ENCODE data around the gene GALNT13.

The GALNT13 gene

DNA sequence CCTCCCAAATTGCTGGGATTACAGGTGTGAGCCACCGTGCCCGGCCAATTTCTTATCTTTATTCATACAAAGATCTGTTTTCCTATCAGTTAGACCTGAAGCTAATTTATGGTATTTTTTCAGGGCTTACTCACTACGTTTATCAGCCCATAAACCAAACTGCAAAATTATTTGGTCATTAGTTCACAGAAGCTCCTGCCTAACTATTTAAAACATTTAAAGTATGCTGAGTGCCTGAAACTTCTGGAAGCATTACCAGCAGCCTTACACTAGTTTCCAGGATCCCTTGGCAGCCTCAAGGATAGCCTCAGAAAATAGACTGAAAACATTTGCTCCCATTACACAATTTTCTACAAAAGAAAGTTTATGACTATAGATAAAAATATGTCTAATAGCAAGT is 68.8 kb downstream of the GALNT13 start:
- Histone ChIP-seq H4K8ac (ENCODE audit: low read depth, low read length) (no peak overlapping the region), H3K36me3 (replicated peaks in 1 of 2; ENCODE audit: control insufficient read depth in 2 of 2, insufficient read depth in 2 of 2, low read length in 2 of 2) (no peaks in the 10 kb centered on the region), H2BK120ac (ENCODE audit: low read depth, low read length) (no peak overlapping the region), H2BK12ac (ENCODE audit: low read length) (no peak overlapping the region), H2AFZ (ENCODE audit: low read length) (no peak overlapping the region), H3K18ac (ENCODE audit: low read length) (no peak overlapping the region), H2BK15ac (ENCODE audit: low read length) (no peak overlapping the region), H2AK5ac (ENCODE audit: low read depth, low read length) (no peak overlapping the region), H3K4me2 (ENCODE audit: insufficient read depth, low read length, poor library complexity, severe bottlenecking) (no peak overlapping the region), H3K79me1 (ENCODE audit: low read depth, low read length) (no peaks in the 10 kb centered on the region), H3K14ac (ENCODE audit: low read length) (no peak overlapping the region), H3K4ac (ENCODE audit: low read length) (no peak overlapping the region), H3K9ac (ENCODE audit: low read depth, low read length, poor library complexity) (no peak overlapping the region), H2BK5ac (ENCODE audit: low read length) (no peak overlapping the region), H3K4me3 (ENCODE audit: low read length in 2 of 2) (no peak overlapping the region), H3K9me3 (replicated peaks in 1 of 2; ENCODE audit: control insufficient read depth in 2 of 2, insufficient read depth in 1 of 2, low read depth in 1 of 2, low read length in 2 of 2) (no peaks in the 10 kb centered on the region), H4K91ac (ENCODE audit: low read depth, low read length, poor library complexity) (no peak overlapping the region), H3K27ac (replicated peaks; ENCODE audit: low read length) (no peak overlapping the region), H3K23ac (ENCODE audit: low read depth, low read length, poor library complexity) (no peak overlapping the region), H3K27me3 (ENCODE audit: control insufficient read depth in 3 of 3, insufficient read depth in 3 of 3, low read depth in 1 of 3, low read length in 3 of 3) (no peaks in the 10 kb centered on the region), H3K4me1 (ENCODE audit: control insufficient read depth in 2 of 2, insufficient read depth in 1 of 2, low read depth in 1 of 2, low read length in 2 of 2) (no peaks in the 10 kb centered on the region)
- no peak for DNase-seq (ENCODE audit: low spot score)
- WGBS, 2 donors (ENCODE audit: extremely low coverage in 2 of 2, insufficient read length in 2 of 2, insufficient replicate concordance in 1 of 2): no CpG with 5 or more reads among the region's 3 CpGs

DNA sequence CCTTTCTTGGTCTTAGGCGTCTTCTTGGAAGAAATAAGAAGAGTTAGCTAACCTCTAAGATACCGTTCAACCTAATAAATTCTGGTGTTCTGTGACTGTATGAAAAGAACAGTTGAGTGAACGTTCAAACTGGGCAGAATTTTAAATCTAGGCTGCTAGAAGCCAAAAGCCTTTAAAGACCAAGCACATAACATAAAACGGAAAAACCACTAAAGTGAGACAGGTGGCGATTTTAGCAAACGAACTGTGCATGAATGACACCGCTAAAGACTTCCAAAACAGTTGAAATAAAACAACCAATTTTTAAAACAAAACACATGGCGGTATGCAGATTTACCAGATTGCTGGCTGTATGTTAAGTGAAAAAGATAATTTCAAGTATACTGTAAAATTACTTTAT is 73.1 kb downstream of the GALNT13 start:
- Histone ChIP-seq H3K27me3 (ENCODE audit: control insufficient read depth in 3 of 3, insufficient read depth in 3 of 3, low read depth in 1 of 3, low read length in 3 of 3) (no peaks in the 10 kb centered on the region), H3K18ac (ENCODE audit: low read length) (no peak overlapping the region), H2BK5ac (ENCODE audit: low read length) (no peak overlapping the region), H3K14ac (ENCODE audit: low read length) (no peak overlapping the region), H3K9me3 (replicated peaks in 1 of 2; ENCODE audit: control insufficient read depth in 2 of 2, insufficient read depth in 1 of 2, low read depth in 1 of 2, low read length in 2 of 2) (no peaks in the 10 kb centered on the region), H3K4me3 (ENCODE audit: low read length in 2 of 2) (no peak overlapping the region), H3K4me1 (ENCODE audit: control insufficient read depth in 2 of 2, insufficient read depth in 1 of 2, low read depth in 1 of 2, low read length in 2 of 2) (no peaks in the 10 kb centered on the region), H4K91ac (ENCODE audit: low read depth, low read length, poor library complexity) (no peak overlapping the region), H3K27ac (replicated peaks; ENCODE audit: low read length) (no peak overlapping the region), H3K4ac (ENCODE audit: low read length) (no peak overlapping the region), H2BK120ac (ENCODE audit: low read depth, low read length) (no peak overlapping the region), H2BK15ac (ENCODE audit: low read length) (no peak overlapping the region), H3K4me2 (ENCODE audit: insufficient read depth, low read length, poor library complexity, severe bottlenecking) (no peak overlapping the region), H3K79me1 (ENCODE audit: low read depth, low read length) (no peaks in the 10 kb centered on the region), H2BK12ac (ENCODE audit: low read length) (no peak overlapping the region), H2AFZ (ENCODE audit: low read length) (no peak overlapping the region), H3K9ac (ENCODE audit: low read depth, low read length, poor library complexity) (no peak overlapping the region), H3K36me3 (replicated peaks in 1 of 2; ENCODE audit: control insufficient read depth in 2 of 2, insufficient read depth in 2 of 2, low read length in 2 of 2) (no peaks in the 10 kb centered on the region), H2AK5ac (ENCODE audit: low read depth, low read length) (no peak overlapping the region), H4K8ac (ENCODE audit: low read depth, low read length) (no peak overlapping the region), H3K23ac (ENCODE audit: low read depth, low read length, poor library complexity) (no peak overlapping the region)
- no peak for DNase-seq (ENCODE audit: low spot score)
- WGBS, 2 donors (ENCODE audit: extremely low coverage in 2 of 2, insufficient read length in 2 of 2, insufficient replicate concordance in 1 of 2): no CpG with 5 or more reads among the region's 8 CpGs

DNA sequence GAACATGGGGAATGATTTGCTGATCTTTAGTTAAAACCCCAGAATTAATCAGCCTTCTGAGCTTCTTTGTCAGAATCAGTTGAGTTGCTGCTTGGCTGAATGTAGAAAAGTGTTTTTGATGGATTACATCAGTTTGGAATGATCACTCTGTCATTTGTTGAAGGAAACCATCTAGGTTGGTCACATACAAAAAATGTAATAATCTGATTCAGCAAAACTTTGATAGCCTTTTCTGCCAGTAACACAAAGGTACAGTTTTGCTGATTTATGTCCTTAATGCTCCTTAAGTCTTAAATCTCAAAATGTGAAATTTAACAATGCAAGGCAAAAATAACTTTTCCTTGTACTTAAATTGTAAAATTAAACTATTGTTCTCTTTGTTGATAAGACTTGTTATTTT is 74.3 kb downstream of the GALNT13 start:
- Histone ChIP-seq H4K91ac (ENCODE audit: low read depth, low read length, poor library complexity) (no peak overlapping the region), H3K4me2 (ENCODE audit: insufficient read depth, low read length, poor library complexity, severe bottlenecking) (no peak overlapping the region), H3K27ac (replicated peaks; ENCODE audit: low read length) (no peak overlapping the region), H3K9ac (ENCODE audit: low read depth, low read length, poor library complexity) (no peak overlapping the region), H3K14ac (ENCODE audit: low read length) (no peak overlapping the region), H3K9me3 (replicated peaks in 1 of 2; ENCODE audit: control insufficient read depth in 2 of 2, insufficient read depth in 1 of 2, low read depth in 1 of 2, low read length in 2 of 2) (no peaks in the 10 kb centered on the region), H4K8ac (ENCODE audit: low read depth, low read length) (no peak overlapping the region), H3K27me3 (ENCODE audit: control insufficient read depth in 3 of 3, insufficient read depth in 3 of 3, low read depth in 1 of 3, low read length in 3 of 3) (no peaks in the 10 kb centered on the region), H2BK120ac (ENCODE audit: low read depth, low read length) (no peak overlapping the region), H3K4ac (ENCODE audit: low read length) (no peak overlapping the region), H2BK15ac (ENCODE audit: low read length) (no peak overlapping the region), H3K4me3 (ENCODE audit: low read length in 2 of 2) (no peak overlapping the region), H2AFZ (ENCODE audit: low read length) (no peak overlapping the region), H3K18ac (ENCODE audit: low read length) (no peak overlapping the region), H2AK5ac (ENCODE audit: low read depth, low read length) (no peak overlapping the region), H2BK12ac (ENCODE audit: low read length) (no peak overlapping the region), H2BK5ac (ENCODE audit: low read length) (no peak overlapping the region), H3K23ac (ENCODE audit: low read depth, low read length, poor library complexity) (no peak overlapping the region), H3K79me1 (ENCODE audit: low read depth, low read length) (no peaks in the 10 kb centered on the region), H3K4me1 (ENCODE audit: control insufficient read depth in 2 of 2, insufficient read depth in 1 of 2, low read depth in 1 of 2, low read length in 2 of 2) (no peaks in the 10 kb centered on the region), H3K36me3 (replicated peaks in 1 of 2; ENCODE audit: control insufficient read depth in 2 of 2, insufficient read depth in 2 of 2, low read length in 2 of 2) (no peaks in the 10 kb centered on the region)
- no peak for DNase-seq (ENCODE audit: low spot score)

DNA sequence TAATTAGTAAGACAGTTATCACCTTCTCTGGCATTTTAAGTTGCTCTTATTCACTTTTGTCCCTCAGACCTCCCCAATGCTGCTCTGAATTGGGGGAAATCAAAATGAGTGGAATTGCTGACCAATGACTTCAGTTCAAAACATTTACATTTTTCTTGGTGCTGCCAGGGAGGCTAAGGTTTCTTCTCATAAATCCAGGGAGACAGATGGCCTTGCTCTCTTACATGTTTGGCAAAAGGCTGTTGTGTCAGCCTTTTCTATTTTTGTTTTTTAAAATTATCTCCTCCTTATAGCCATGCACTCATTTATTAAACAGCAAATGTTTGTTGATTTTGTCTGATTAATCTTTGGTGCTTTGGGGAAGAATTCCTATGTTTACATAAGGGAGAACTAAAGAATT is 82.0 kb downstream of the GALNT13 start:
- no peak for DNase-seq (ENCODE audit: low spot score)
- Histone ChIP-seq H3K9me3 (replicated peaks in 1 of 2; ENCODE audit: control insufficient read depth in 2 of 2, insufficient read depth in 1 of 2, low read depth in 1 of 2, low read length in 2 of 2) (no peaks in the 10 kb centered on the region), H3K4ac (ENCODE audit: low read length) (no peak overlapping the region), H3K9ac (ENCODE audit: low read depth, low read length, poor library complexity) (no peak overlapping the region), H3K23ac (ENCODE audit: low read depth, low read length, poor library complexity) (no peak overlapping the region), H3K79me1 (ENCODE audit: low read depth, low read length) (peaks cover 2% of the 10 kb centered on the region), H3K4me3 (ENCODE audit: low read length in 2 of 2) (no peak overlapping the region), H3K18ac (ENCODE audit: low read length) (no peak overlapping the region), H2BK5ac (ENCODE audit: low read length) (no peak overlapping the region), H2AFZ (ENCODE audit: low read length) (no peak overlapping the region), H3K4me1 (ENCODE audit: control insufficient read depth in 2 of 2, insufficient read depth in 1 of 2, low read depth in 1 of 2, low read length in 2 of 2) (no peaks in the 10 kb centered on the region), H2BK120ac (ENCODE audit: low read depth, low read length) (no peak overlapping the region), H2AK5ac (ENCODE audit: low read depth, low read length) (no peak overlapping the region), H3K14ac (ENCODE audit: low read length) (no peak overlapping the region), H3K36me3 (replicated peaks in 1 of 2; ENCODE audit: control insufficient read depth in 2 of 2, insufficient read depth in 2 of 2, low read length in 2 of 2) (no peaks in the 10 kb centered on the region), H3K4me2 (ENCODE audit: insufficient read depth, low read length, poor library complexity, severe bottlenecking) (no peak overlapping the region), H4K91ac (ENCODE audit: low read depth, low read length, poor library complexity) (no peak overlapping the region), H2BK15ac (ENCODE audit: low read length) (no peak overlapping the region), H2BK12ac (ENCODE audit: low read length) (no peak overlapping the region), H4K8ac (ENCODE audit: low read depth, low read length) (no peak overlapping the region), H3K27ac (replicated peaks; ENCODE audit: low read length) (no peak overlapping the region), H3K27me3 (ENCODE audit: control insufficient read depth in 3 of 3, insufficient read depth in 3 of 3, low read depth in 1 of 3, low read length in 3 of 3) (no peaks in the 10 kb centered on the region)
